Choroid plexus epithelial cell (primary cell): Measurements from ENCODE around the gene G6PC2.

Source experiments
- DNase-seq: peaks from one replicate; pipeline ENCODE4 v3.0.0-alpha.2; 2010; ENCODE audit warnings: low read depth
- H3K4me3 ChIP-seq: 2 replicates; pipeline ENCODE4 v1.5.1; 2011; ENCODE audit warnings: low read depth, mild to moderate bottlenecking, control low read depth, low read length, moderate library complexity
- TF ChIP-seq, protein P1 (sequence below): conservative IDR thresholded peaks from 2 replicates; pipeline ENCODE4 v1.5.1; 2011; ENCODE audit warnings: low read depth, mild to moderate bottlenecking, control low read depth, inconsistent platforms, low read length, moderate library complexity

G6PC2 gene

GRCh38 chr2:168945508-168945907 lies 44.4 kb downstream of the G6PC2 start:
- no peak for DNase-seq
- no peak overlapping the region for H3K4me3 ChIP-seq
- TF ChIP-seq, protein P1, sequence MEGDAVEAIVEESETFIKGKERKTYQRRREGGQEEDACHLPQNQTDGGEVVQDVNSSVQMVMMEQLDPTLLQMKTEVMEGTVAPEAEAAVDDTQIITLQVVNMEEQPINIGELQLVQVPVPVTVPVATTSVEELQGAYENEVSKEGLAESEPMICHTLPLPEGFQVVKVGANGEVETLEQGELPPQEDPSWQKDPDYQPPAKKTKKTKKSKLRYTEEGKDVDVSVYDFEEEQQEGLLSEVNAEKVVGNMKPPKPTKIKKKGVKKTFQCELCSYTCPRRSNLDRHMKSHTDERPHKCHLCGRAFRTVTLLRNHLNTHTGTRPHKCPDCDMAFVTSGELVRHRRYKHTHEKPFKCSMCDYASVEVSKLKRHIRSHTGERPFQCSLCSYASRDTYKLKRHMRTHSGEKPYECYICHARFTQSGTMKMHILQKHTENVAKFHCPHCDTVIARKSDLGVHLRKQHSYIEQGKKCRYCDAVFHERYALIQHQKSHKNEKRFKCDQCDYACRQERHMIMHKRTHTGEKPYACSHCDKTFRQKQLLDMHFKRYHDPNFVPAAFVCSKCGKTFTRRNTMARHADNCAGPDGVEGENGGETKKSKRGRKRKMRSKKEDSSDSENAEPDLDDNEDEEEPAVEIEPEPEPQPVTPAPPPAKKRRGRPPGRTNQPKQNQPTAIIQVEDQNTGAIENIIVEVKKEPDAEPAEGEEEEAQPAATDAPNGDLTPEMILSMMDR: no peak

DNA sequence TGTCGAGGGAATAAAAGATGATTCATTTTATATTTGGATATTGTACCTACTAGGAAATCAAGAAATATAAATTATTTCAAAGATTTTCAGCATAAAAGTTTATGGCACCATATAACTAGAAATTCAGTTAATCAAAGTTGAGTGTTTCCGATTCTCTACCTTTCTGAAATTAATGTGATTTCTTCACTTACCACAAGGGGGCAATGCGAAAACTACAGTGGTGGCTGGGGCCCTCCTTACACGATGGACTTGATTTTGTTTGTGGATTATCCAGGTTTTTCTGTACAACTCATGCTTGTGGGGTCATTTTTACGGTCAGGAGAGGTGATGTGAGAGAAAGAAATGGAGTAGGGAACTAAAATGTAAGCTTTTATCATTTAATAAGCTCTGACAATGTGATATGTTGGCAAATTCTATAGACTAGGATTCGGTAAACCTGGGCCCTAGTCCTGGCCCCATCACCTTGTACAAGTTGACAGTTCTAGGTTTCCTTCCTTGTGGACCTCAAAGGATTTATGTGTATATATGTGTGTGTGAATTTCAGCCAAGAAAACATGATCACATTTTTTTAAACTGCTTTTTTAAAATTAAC lies 47.6 kb downstream of the G6PC2 start:
- no peak overlapping the region for H3K4me3 ChIP-seq
- TF ChIP-seq, protein P1: peak; percentile 74
- peak; percentile 46 for DNase-seq

DNA sequence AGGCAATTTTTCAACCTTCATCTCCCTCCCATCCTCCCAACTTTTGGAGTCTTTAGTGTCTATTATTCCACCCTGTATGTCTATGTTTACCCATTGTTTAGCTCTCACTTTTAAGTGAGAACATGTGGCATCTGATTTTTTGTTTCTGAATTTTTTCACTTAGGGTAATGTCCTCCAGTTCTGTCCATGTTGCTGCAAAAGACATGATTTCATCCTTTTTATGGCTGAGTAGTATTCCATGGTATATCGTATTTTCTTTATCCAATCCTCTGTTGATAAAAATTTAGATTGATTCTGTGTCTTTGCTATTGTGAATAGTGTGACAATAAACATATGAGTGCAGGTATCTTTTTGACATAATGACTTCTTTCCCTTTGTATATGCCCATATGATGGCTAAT lies 48.2 kb downstream of the G6PC2 start:
- DNase-seq: no peak
- no peak overlapping the region for H3K4me3 ChIP-seq
- TF ChIP-seq, protein P1: no peak

- TF ChIP-seq, protein P1: no peak
- no peak for DNase-seq
- no peak overlapping the region for H3K4me3 ChIP-seq
These were observed 50.8 kb downstream of the G6PC2 start for GRCh38 chr2:168951871-168952270.

DNA sequence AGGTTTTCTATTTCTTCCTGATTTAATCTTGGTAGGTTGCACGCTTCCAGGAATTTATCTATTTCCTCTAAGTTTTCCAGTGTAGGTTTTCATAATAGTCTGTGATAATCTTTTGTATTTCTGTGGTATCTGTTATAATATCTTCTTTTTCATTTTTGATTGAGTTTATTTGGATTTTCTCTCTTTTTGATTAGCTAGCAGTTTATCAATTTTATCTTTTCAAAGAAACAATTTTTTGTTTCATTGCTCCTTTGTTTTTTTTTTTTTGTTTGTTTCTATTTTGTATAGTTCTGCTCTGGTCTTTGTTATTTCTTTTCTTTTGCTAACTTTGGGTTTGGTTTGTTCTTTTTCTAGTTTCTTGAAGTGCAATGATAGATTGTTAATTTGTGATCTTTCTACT lies 51.3 kb downstream of the G6PC2 start:
- no peak overlapping the region for H3K4me3 ChIP-seq
- TF ChIP-seq, protein P1: no peak
- no peak for DNase-seq

DNA sequence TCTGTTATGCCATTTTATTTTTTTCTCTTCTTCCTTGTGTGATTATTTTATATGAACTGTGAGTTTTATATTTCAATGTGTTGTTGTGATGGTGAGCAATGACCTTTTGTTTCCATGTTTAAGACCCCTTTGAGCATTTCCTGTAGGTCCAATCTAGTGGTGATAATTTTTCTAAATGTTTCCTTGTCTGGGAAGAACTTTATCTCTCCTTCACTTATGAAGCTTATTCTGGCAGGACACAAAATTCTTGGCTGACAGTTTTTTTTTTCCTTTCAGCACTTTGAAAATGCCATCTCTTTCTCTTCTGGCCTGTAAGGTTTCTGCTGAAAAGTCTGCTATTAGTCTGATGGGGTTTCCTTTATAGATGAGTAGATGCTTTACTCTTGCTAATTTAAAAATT lies 53.2 kb downstream of the G6PC2 start:
- DNase-seq: no peak
- TF ChIP-seq, protein P1: no peak
- H3K4me3 ChIP-seq: no peak overlapping the region

DNA sequence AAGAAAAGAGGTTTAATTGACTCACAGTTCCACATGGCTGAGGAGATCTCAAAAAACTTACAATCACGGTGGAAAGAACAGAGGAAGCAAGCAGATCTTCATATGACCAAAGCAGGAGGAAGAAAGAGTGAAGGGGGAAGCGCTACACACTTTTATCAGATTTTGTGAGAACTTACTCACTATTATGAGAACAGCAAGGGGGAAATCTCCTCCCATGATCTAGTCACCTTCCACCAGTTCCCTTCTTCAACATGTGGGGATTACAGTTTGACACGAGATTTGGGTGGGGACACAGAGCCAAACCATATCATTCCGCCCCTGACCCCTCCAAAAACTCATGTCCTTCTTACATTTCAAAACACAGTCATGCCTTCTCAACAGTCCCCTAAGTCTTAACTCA lies 54.2 kb downstream of the G6PC2 start:
- no peak for DNase-seq

More for the DNA sequence above, 54.2 kb downstream of the G6PC2 start:
- no peak overlapping the region for H3K4me3 ChIP-seq
- TF ChIP-seq, protein P1: no peak
